K562 (cell line): Measurements from ENCODE around the gene TMTC4. TPM values are rescaled to one million over a fixed set of nuclear protein-coding genes. Genes with fewer than 3 reads are reported as not detected.

Source experiments
- ATAC-seq: fragments of 200-7000 bp; cut with Tn5 transposase; 3 replicates; pipeline ENCODE4 v1.9.1; 2020; ENCODE audit warnings: moderate library complexity
- BruUV-seq: library from RNA; stranded (reverse); fragments of 400-500 nt; replicated peaks from 2 replicates; lab custom pipeline; 2021; lab: Mats Ljungman, UMichigan
- CTCF ChIA-PET: fragments of 300-600 bp; formaldehyde crosslinking; extraction: SDS; loops from one replicate; lab custom pipeline; 2021; ENCODE audit warnings: low intra/inter-chr PET ratio; lab: Yijun Ruan, JAX
- POLR2A ChIA-PET: fragments of 300-600, 350-650 bp; sonication (Branson Sonifier 250); formaldehyde crosslinking; extraction: SDS; loops from one replicate; lab custom pipeline; 2021; ENCODE audit warnings: antibody characterized with exemption, inconsistent platforms; lab: Yijun Ruan, JAX
- DNase-seq, 4 experiments: peaks; one replicate each; pipeline versions ENCODE4 v3.0.0 to v3.0.0-alpha.2; 2011 to 2018; ENCODE audit warnings: low spot score in 3 of 4, mixed read lengths in 3 of 4; ENCODE audit errors: extremely low read depth in 1 of 4
- FAIRE-seq: peaks from 2 replicates; lab custom pipeline; 2011; peaks lifted over from hg19 to GRCh38; lab: Jason Lieb, UNC
- H2AFZ ChIP-seq: 2 replicates; pipeline ENCODE4 v1.6.0; 2011; ENCODE audit warnings: low read depth, low read length, control low read depth, inconsistent platforms
- H3K27ac ChIP-seq: fragments of 200-600 bp; 3 replicates; pipeline ENCODE4 v1.8.0; 2011; ENCODE audit warnings: low read depth, mild to moderate bottlenecking, control low read depth, inconsistent platforms, low read length, moderate library complexity, mixed read lengths; ENCODE audit errors: extremely low read depth
- H3K27me3 ChIP-seq, 2 experiments: fragments of 300-600 bp in 1 of 2; 2 replicates in 1 of 2; 3 replicates in 1 of 2; pipeline versions ENCODE4 v1.6.0 to v1.8.0; 2011; ENCODE audit warnings: inconsistent platforms in 2 of 2, low read length in 2 of 2, mild to moderate bottlenecking in 1 of 2, mixed read lengths in 1 of 2, moderate library complexity in 1 of 2; ENCODE audit not compliant: control insufficient read depth in 2 of 2, insufficient read depth in 2 of 2
- H3K36me3 ChIP-seq: fragments of 300-600 bp; 3 replicates; pipeline ENCODE4 v1.8.0; 2011; ENCODE audit warnings: mild to moderate bottlenecking, low read length, inconsistent platforms; ENCODE audit not compliant: control insufficient read depth, insufficient read depth
- H3K4me1 ChIP-seq, 2 experiments: fragments of 200-600 bp in 1 of 2; replicated peaks in 1 of 2; 2 replicates in 1 of 2; 3 replicates in 1 of 2; pipeline versions ENCODE4 v1.5.1 to v1.8.0; 2011; ENCODE audit warnings: inconsistent platforms in 2 of 2, low read length in 2 of 2, mild to moderate bottlenecking in 1 of 2, mixed read lengths in 1 of 2, moderate library complexity in 1 of 2; ENCODE audit not compliant: control insufficient read depth in 2 of 2, insufficient read depth in 2 of 2
- H3K4me2 ChIP-seq: 2 replicates; pipeline ENCODE4 v1.6.1; 2011; ENCODE audit warnings: low read length, control low read depth, inconsistent platforms, mixed read lengths; ENCODE audit not compliant: insufficient read depth
- H3K4me3 ChIP-seq: fragments of 200-600 bp; sonication (generic), shearing (Covaris generic); 2 replicates; pipeline ENCODE4 v1.5.1; 2016; ENCODE audit warnings: control low read depth, inconsistent platforms
- H3K79me2 ChIP-seq: fragments of 200-600 bp; 3 replicates; pipeline ENCODE4 v1.8.0; 2011; ENCODE audit warnings: low read length, inconsistent platforms; ENCODE audit not compliant: control insufficient read depth, insufficient read depth
- H3K9ac ChIP-seq, 2 experiments: 2 replicates each; pipeline versions ENCODE4 v1.6.0 to v1.6.1; 2011; ENCODE audit warnings: low read depth in 2 of 2, low read length in 2 of 2, control low read depth in 1 of 2, inconsistent platforms in 1 of 2, mild to moderate bottlenecking in 1 of 2, mixed read lengths in 1 of 2; ENCODE audit not compliant: insufficient read depth in 1 of 2
- H3K9me1 ChIP-seq: one replicate; pipeline ENCODE4 v1.6.0; 2011; ENCODE audit warnings: inconsistent platforms, mild to moderate bottlenecking, low read length, moderate library complexity; ENCODE audit not compliant: control insufficient read depth, insufficient read depth
- H3K9me3 ChIP-seq: replicated peaks from 2 replicates; pipeline ENCODE4 v1.5.1; 2011; ENCODE audit warnings: low read depth, low read length, inconsistent platforms; ENCODE audit not compliant: control insufficient read depth, insufficient read depth
- H4K20me1 ChIP-seq: replicated peaks from 2 replicates; pipeline ENCODE4 v1.6.1; 2011; ENCODE audit warnings: low read length, inconsistent platforms, mixed read lengths; ENCODE audit not compliant: control insufficient read depth, insufficient read depth
- CAMTA2 ChIP-seq: fragments of 250-450 bp; sonication (Bioruptor Pico); conservative IDR thresholded peaks from 2 replicates; pipeline ENCODE4 v1.5.1; 2022
- ESRRB ChIP-seq: fragments of 250-450 bp; sonication (Bioruptor Pico); IDR thresholded peaks from 2 replicates; pipeline ENCODE4 v1.5.0; 2020; ENCODE audit warnings: mild to moderate bottlenecking, moderate library complexity, borderline replicate concordance
- FOXA3 ChIP-seq, 2 experiments: fragments of 450-650 bp in 1 of 2; sonication (generic) in 1 of 2; formaldehyde crosslinking; IDR thresholded peaks in 1 of 2; conservative IDR thresholded peaks in 1 of 2; 2 replicates each; pipeline versions ENCODE4 v1.4.0 to v1.8.0; 2020 to 2022; ENCODE audit warnings: mild to moderate bottlenecking in 2 of 2, missing genetic modification reagents in 1 of 2
- MTA2 ChIP-seq: fragments of 450-650 bp; IDR thresholded peaks from 2 replicates; pipeline ENCODE4 v1.6.1; 2016; ENCODE audit warnings: low read depth
- NELFE ChIP-seq: IDR thresholded peaks from 2 replicates; pipeline ENCODE4 v1.6.1; 2011; ENCODE audit warnings: mild to moderate bottlenecking; ENCODE audit not compliant: insufficient read depth, insufficient read length
- NFXL1 ChIP-seq: fragments of 450-650 bp; formaldehyde crosslinking; IDR thresholded peaks from 2 replicates; pipeline ENCODE4 v1.4.0; 2021; ENCODE audit warnings: mild to moderate bottlenecking
- NR3C1 ChIP-seq: sonication (generic); formaldehyde crosslinking; IDR thresholded peaks from 2 replicates; pipeline ENCODE4 v1.8.1; 2022; ENCODE audit warnings: missing genetic modification reagents
- POLR2AphosphoS5 ChIP-seq: IDR thresholded peaks from 2 replicates; pipeline ENCODE4 v1.6.1; 2011; ENCODE audit warnings: mild to moderate bottlenecking, low read depth, low read length, moderate library complexity; ENCODE audit not compliant: control insufficient read depth, insufficient read depth
- POLR3A ChIP-seq: IDR thresholded peaks from 2 replicates; pipeline ENCODE4 v1.6.1; 2011; ENCODE audit warnings: borderline replicate concordance, mild to moderate bottlenecking, moderate library complexity; ENCODE audit not compliant: insufficient read length, insufficient read depth; ENCODE audit errors: extremely low read depth
- REST ChIP-seq, 2 experiments: fragments of 450-650 bp; formaldehyde crosslinking in 1 of 2; IDR thresholded peaks; 2 replicates each; pipeline versions ENCODE4 v1.4.0 to v1.6.1; 2014 to 2020; ENCODE audit warnings: mild to moderate bottlenecking in 2 of 2, borderline replicate concordance in 1 of 2, low read depth in 1 of 2
- SRSF7 ChIP-seq: fragments of 200-400 bp; formaldehyde crosslinking; optimal IDR thresholded peaks from 2 replicates; pipeline ENCODE3; 2017; ENCODE audit warnings: mild to moderate bottlenecking, low read depth, low read length
- ZNF165 ChIP-seq: fragments of 250-450 bp; sonication (Bioruptor Pico); IDR thresholded peaks from 2 replicates; pipeline ENCODE4 v1.4.0; 2020; ENCODE audit warnings: borderline replicate concordance
- WGBS: fragments of 100-300 bp; shearing (Covaris generic); methylation state at CpG from one replicate; pipeline ENCODE4 v1.1.6; 2016; ENCODE audit warnings: low coverage, mixed read lengths; ENCODE audit not compliant: insufficient coverage; ENCODE audit errors: missing lambda C conversion rate; 5-methylcytosine and 5-hydroxymethylcytosine counted together
- in situ Hi-C: fragments of 300-500 bp; cut with MboI; formaldehyde crosslinking; loops from 4 replicates; pipeline ENCODE4 v1.15.0; 2018; ENCODE audit warnings: inconsistent platforms, mixed read lengths
- intact Hi-C: fragments of 100-400 bp; cut with micrococcal nuclease; formaldehyde crosslinking; loops from 2 replicates; pipeline ENCODE4 v1.14.2; 2022
- polyA plus RNA-seq, 8 experiments: library from polyadenylated mRNA; depleted of rRNA in 4 of 8; stranded (reverse) in 5 of 8; unstranded in 3 of 8; fragments of >200 nt; fragmentation: Nextera tagmentation in 2 of 8; fragmentation: Illumina TruSeq in 1 of 8; extraction: Ambion mirVana in 2 of 8; extraction: Trizol in 1 of 8; gene quantifications; 2 replicates each; pipeline versions ENCODE4 v1.2.1 to v1.2.3, GENCODE V29; 2011 to 2014; ENCODE audit warnings: inconsistent platforms in 1 of 8, missing spikeins in 1 of 8
- total RNA-seq, 7 experiments: library from RNA; depleted of rRNA in 6 of 7; stranded (reverse); fragments of >200 nt in 6 of 7; fragmentation: Illumina TruSeq in 2 of 7; extraction: Trizol in 2 of 7; gene quantifications; 2 replicates each; pipeline versions ENCODE4 v1.2.1 to v1.2.3, GENCODE V29; 2011 to 2021; ENCODE audit warnings: low replicate concordance in 1 of 7
- TF ChIP-seq, protein P1 (sequence below), 2 experiments: fragments of 200-800 bp in 1 of 2; sonication (Bioruptor generic) in 1 of 2; sonication (generic) in 1 of 2; formaldehyde crosslinking in 1 of 2; IDR thresholded peaks in 1 of 2; conservative IDR thresholded peaks in 1 of 2; 2 replicates each; pipeline versions ENCODE4 v1.5.0 to v1.6.1; 2016 to 2020; ENCODE audit warnings: missing compliant biosample characterization in 1 of 2, missing genetic modification characterization in 1 of 2, missing genetic modification reagents in 1 of 2

The TMTC4 gene
- total and polyA plus RNA-seq, 9 of the 15 experiments (the other 6 are each of a cell fraction or from before 2014, with no cell fraction given): 3.5 to 16.7 (median 11.8) TPM

DNA sequence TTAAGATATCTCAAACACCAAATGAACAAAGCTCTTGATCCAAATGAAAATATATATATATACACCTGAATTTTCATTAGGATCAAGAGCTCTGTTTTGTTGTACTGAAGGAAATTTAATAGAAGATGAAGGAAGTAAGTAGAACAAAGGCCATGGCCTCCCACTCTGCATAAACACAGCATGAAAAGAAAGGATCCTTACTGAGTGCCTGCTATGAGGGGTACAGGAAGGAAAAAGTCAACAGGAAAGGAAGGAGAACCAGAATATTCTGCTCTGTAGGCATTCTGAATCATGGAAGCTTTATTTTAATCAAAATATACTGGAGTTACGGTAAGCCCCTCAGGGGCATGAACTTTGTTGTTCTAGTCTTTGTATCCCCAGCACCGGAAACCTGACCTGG, 22.1 kb downstream of the TMTC4 start:
- DNase-seq (no peak), ATAC-seq (no peak), FAIRE-seq (no peak)
- Histone ChIP-seq H2AFZ (no peak overlapping the region), H3K4me2 (no peak overlapping the region), H3K4me3 (no peak overlapping the region), H3K4me1 (no peaks in the 10 kb centered on the region), H3K9ac (no peak overlapping the region), H3K79me2 (no peaks in the 10 kb centered on the region), H3K27ac (no peak overlapping the region), H3K36me3 (peaks cover 11% of the 10 kb centered on the region; the same call in 1 of the 3 replicates), H4K20me1 (no peaks in the 10 kb centered on the region), H3K9me3 (no peaks in the 10 kb centered on the region), H3K27me3 (no peaks in the 10 kb centered on the region), H3K9me1 (no peaks in the 10 kb centered on the region)
- intact Hi-C loops: no loop called here
- in situ Hi-C loops: no loop called here
- no TSS peak for BruUV-seq
- 88% methylated on average over 2 of the region's 2 CpGs for WGBS
- CTCF ChIA-PET: no interaction called here
- POLR2A ChIA-PET: interaction anchor here (0.9 kb wide), 1 partner anchor 13 kb away, joined by 3 read pairs; no protein-coding TSS in a partner anchor
- no peak for TF ChIP-seq POLR3A
- TF ChIP-seq SRSF7: no peak
- no peak for TF ChIP-seq FOXA3 (CRISPR knock-in tag; conservative IDR thresholded peaks at IDR 0.05 in 1 of 2, IDR thresholded peaks at IDR 0.05 in 1 of 2)
- no peak for TF ChIP-seq ESRRB (CRISPR knock-in tag)
- TF ChIP-seq NFXL1: no peak
- TF ChIP-seq CAMTA2 (CRISPR knock-in tag): no peak
- TF ChIP-seq ZNF165 (CRISPR knock-in tag): no peak
- TF ChIP-seq POLR2AphosphoS5: no peak
- TF ChIP-seq, protein P1, sequence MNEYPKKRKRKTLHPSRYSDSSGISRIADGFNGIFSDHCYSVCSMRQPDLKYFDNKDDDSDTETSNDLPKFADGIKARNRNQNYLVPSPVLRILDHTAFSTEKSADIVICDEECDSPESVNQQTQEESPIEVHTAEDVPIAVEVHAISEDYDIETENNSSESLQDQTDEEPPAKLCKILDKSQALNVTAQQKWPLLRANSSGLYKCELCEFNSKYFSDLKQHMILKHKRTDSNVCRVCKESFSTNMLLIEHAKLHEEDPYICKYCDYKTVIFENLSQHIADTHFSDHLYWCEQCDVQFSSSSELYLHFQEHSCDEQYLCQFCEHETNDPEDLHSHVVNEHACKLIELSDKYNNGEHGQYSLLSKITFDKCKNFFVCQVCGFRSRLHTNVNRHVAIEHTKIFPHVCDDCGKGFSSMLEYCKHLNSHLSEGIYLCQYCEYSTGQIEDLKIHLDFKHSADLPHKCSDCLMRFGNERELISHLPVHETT (CRISPR knock-in tag; conservative IDR thresholded peaks at IDR 0.05 in 1 of 2, IDR thresholded peaks at IDR 0.05 in 1 of 2): no peak
- TF ChIP-seq REST (IDR thresholded peaks at IDR 0.05; ENCODE audit: borderline replicate concordance): no peak
- TF ChIP-seq REST (CRISPR knock-in tag; IDR thresholded peaks at IDR 0.05; ENCODE audit: low read depth): no peak
- TF ChIP-seq NR3C1 (CRISPR knock-in tag): no peak
- no peak for TF ChIP-seq NELFE
- no peak for TF ChIP-seq MTA2
